ENCODE measurements around the gene TNFRSF12A.
A peak's percentile ranks its signal among the peaks of the same experiment; 100 is the strongest.

Gene TNFRSF12A

DNA sequence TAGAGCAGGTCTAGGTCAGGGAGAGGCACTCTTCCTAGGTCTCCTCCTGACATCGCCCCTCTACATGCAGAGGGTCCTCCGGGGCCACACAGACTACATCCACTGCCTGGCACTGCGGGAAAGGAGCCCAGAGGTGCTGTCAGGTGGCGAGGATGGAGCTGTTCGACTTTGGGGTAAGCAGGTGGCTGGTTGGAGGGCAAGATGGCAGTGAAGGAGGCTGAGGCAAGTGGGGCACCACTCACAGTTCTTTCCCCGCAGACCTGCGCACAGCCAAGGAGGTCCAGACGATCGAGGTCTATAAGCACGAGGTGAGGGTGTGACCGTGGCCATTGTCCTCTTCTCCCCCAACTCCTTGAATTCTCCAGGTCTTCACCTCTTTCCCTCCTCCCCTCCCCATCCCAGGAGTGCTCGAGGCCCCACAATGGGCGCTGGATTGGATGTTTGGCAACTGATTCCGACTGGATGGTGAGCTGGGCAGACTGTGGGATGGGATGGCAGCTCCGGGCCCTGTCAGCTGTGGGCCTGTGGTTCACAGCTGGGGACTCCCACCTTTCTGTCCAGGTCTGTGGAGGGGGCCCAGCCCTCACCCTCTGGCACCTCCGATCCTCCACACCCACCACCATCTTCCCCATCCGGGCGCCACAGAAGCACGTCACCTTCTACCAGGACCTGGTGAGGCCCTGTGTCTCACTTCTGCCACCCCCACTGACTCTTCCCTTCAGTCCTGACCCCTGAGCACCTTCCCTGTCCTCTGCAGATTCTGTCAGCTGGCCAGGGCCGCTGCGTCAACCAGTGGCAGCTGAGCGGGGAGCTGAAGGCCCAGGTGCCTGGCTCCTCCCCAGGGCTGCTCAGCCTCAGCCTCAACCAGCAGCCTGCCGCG is 6.7 kb downstream of the TNFRSF12A start:
- no peaks in the 10 kb centered on the region for H3K9me3 ChIP-seq (ENCODE audit: control insufficient read depth, low read length)
- no peak overlapping the region for H3K4me3 ChIP-seq (ENCODE audit: insufficient read depth, low read depth, low read length)
- no peak overlapping the region for H3K27ac ChIP-seq (ENCODE audit: insufficient read depth, low read depth, low read length, poor library complexity, severe bottlenecking)
- H3K36me3 ChIP-seq (ENCODE audit: control insufficient read depth, insufficient read depth, low read length), result peaks cover 17% of the 10 kb centered on the region
- peaks cover 29% of the 10 kb centered on the region for H3K27me3 ChIP-seq (ENCODE audit: control insufficient read depth, insufficient read depth, low read length, poor library complexity, severe bottlenecking)
- 95 to 97% methylated on average over 24 of the region's 24 CpGs for WGBS, 2 experiments
- H3K4me1 ChIP-seq (ENCODE audit: control insufficient read depth, insufficient read depth, low read length), result peaks cover 17% of the 10 kb centered on the region

- Histone ChIP-seq H3K36me3 (ENCODE audit: control insufficient read depth, insufficient read depth, low read length) (peaks cover 17% of the 10 kb centered on the region), H3K27ac (ENCODE audit: insufficient read depth, low read depth, low read length, poor library complexity, severe bottlenecking) (no peak overlapping the region), H3K9me3 (ENCODE audit: control insufficient read depth, low read length) (no peaks in the 10 kb centered on the region), H3K4me1 (ENCODE audit: control insufficient read depth, insufficient read depth, low read length) (peaks cover 11% of the 10 kb centered on the region), H3K4me3 (ENCODE audit: insufficient read depth, low read depth, low read length) (no peak overlapping the region), H3K27me3 (ENCODE audit: control insufficient read depth, insufficient read depth, low read length, poor library complexity, severe bottlenecking) (peaks cover 35% of the 10 kb centered on the region)
- 87 to 96% methylated on average over 8 of the region's 8 CpGs for WGBS, 2 experiments
Measured at GRCh38 chr16:3027489-3027795, 7.3 kb downstream of the TNFRSF12A start.

DNA sequence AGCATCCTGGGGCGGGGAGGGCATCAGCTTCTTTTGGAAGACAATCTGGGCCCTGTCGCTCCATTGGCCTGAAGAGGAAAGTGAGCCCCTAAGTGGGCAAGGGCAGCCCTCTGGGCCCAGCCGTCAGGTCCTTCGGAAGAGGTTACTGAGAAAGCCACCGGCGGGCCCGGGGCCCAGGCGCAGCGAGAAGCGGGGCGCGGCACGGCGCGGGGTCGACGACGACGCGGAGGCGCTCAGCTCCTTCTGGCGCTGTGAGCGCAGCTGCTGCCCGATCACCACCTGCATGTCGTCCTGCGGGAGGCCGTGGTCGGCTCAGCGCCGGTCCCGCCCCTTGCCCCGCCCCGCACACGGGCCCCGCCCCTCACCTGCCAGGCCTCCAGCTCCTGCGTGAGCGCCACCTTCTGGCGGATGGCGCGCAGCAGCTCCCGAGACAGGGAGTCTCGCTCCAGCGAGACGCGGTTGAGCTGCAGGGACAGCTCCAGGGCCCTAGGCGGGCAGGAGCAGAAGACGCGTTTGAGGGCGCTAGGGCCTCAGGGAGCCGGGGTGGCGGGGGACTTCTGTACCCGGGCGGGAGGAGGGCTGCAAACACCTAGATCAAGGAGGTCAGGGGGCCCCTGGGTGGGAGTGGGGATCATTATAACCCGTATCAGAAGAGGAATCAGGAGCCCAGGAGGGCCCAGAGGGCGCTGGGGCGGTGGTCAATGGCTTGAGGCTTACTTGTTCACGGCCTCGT is 8.0 kb downstream of the TNFRSF12A start:
- WGBS, 2 experiments, result 6% methylated on average over 58 of the region's 58 CpGs
- Histone ChIP-seq H3K27ac (ENCODE audit: insufficient read depth, low read depth, low read length, poor library complexity, severe bottlenecking) (peak overlapping the region; percentile 26), H3K36me3 (ENCODE audit: control insufficient read depth, insufficient read depth, low read length) (peaks cover 17% of the 10 kb centered on the region), H3K27me3 (ENCODE audit: control insufficient read depth, insufficient read depth, low read length, poor library complexity, severe bottlenecking) (peaks cover 39% of the 10 kb centered on the region), H3K9me3 (ENCODE audit: control insufficient read depth, low read length) (no peaks in the 10 kb centered on the region), H3K4me3 (ENCODE audit: insufficient read depth, low read depth, low read length) (peak overlapping the region; percentile 20), H3K4me1 (ENCODE audit: control insufficient read depth, insufficient read depth, low read length) (peaks cover 4% of the 10 kb centered on the region)

DNA sequence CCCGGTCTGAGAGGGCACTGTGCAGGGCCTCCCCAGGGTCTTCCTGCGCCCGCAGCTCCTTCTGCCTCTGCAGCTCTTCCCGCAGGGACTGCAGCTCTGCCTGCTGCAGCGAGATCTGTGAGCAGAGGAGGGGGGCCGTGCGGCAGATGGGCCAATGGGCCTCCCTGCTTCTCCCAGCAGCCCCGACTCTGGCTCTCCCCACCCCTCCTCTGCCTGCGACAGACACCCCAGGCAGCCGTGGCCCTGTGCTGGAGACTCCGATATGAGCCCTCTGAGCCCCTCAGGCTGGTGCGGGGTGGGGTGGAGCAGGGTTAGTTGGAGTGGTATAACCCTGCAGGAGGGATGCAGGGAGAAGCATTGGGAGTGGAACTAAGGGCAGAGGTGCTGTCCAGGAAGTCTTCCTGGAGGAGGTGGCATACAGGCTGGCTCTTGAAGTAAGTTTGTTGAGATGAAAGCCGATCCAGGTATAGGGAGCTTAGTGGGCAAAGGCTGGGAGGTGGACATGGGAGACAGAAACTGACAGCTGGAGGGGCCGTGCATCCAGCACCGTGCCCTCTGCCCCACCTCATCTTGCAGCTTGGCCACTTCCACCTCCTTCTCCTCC is 8.7 kb downstream of the TNFRSF12A start:
- Histone ChIP-seq H3K27ac (ENCODE audit: insufficient read depth, low read depth, low read length, poor library complexity, severe bottlenecking) (no peak overlapping the region), H3K27me3 (ENCODE audit: control insufficient read depth, insufficient read depth, low read length, poor library complexity, severe bottlenecking) (peaks cover 43% of the 10 kb centered on the region), H3K36me3 (ENCODE audit: control insufficient read depth, insufficient read depth, low read length) (peaks cover 17% of the 10 kb centered on the region), H3K4me1 (ENCODE audit: control insufficient read depth, insufficient read depth, low read length) (no peaks in the 10 kb centered on the region), H3K9me3 (ENCODE audit: control insufficient read depth, low read length) (no peaks in the 10 kb centered on the region), H3K4me3 (ENCODE audit: insufficient read depth, low read depth, low read length) (no peak overlapping the region)
- 64 to 68% methylated on average over 15 of the region's 15 CpGs for WGBS, 2 experiments

DNA sequence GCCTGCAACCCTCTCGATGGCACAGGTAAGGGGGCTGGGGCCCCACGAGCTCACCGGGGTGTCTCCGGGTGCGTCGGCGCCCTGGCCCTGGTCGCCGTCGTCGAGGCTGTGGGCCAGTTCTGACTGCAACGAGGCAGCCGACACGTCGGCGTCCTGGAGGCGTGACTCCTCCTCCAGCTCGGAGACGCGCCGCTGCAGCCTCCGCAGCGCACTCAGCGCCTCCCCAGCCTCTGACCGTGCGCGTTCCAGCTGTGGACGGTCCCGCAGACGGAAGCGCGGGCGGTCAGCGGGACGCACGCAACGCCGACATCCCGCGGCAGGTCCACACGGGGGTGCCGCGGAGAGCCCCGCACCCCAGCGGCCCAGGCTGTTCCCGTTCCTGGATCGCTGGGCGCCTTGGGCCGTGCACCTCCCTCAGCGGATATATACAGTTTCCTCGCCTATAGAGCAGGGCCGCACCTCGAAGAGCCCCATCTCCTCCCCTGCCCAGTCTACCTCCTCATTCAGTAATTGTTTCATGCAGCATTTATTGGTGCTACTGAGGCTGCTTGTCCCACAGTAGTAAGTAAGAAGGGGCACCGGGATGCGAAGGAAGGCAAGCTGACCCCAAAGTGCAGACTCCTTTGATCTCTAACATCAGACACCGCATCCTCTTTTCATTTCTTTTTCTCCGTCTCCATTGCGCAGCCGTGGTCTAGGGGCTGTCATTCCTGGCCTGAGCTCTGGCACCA is 9.5 kb downstream of the TNFRSF12A start:
- no peaks in the 10 kb centered on the region for H3K9me3 ChIP-seq (ENCODE audit: control insufficient read depth, low read length)
- H3K36me3 ChIP-seq (ENCODE audit: control insufficient read depth, insufficient read depth, low read length), result peaks cover 17% of the 10 kb centered on the region
- no peak overlapping the region for H3K4me3 ChIP-seq (ENCODE audit: insufficient read depth, low read depth, low read length)
- no peaks in the 10 kb centered on the region for H3K4me1 ChIP-seq (ENCODE audit: control insufficient read depth, insufficient read depth, low read length)
- H3K27ac ChIP-seq (ENCODE audit: insufficient read depth, low read depth, low read length, poor library complexity, severe bottlenecking), result no peak overlapping the region
- 78 to 79% methylated on average over 59 of the region's 59 CpGs for WGBS, 2 experiments
- peaks cover 51% of the 10 kb centered on the region for H3K27me3 ChIP-seq (ENCODE audit: control insufficient read depth, insufficient read depth, low read length, poor library complexity, severe bottlenecking)

DNA sequence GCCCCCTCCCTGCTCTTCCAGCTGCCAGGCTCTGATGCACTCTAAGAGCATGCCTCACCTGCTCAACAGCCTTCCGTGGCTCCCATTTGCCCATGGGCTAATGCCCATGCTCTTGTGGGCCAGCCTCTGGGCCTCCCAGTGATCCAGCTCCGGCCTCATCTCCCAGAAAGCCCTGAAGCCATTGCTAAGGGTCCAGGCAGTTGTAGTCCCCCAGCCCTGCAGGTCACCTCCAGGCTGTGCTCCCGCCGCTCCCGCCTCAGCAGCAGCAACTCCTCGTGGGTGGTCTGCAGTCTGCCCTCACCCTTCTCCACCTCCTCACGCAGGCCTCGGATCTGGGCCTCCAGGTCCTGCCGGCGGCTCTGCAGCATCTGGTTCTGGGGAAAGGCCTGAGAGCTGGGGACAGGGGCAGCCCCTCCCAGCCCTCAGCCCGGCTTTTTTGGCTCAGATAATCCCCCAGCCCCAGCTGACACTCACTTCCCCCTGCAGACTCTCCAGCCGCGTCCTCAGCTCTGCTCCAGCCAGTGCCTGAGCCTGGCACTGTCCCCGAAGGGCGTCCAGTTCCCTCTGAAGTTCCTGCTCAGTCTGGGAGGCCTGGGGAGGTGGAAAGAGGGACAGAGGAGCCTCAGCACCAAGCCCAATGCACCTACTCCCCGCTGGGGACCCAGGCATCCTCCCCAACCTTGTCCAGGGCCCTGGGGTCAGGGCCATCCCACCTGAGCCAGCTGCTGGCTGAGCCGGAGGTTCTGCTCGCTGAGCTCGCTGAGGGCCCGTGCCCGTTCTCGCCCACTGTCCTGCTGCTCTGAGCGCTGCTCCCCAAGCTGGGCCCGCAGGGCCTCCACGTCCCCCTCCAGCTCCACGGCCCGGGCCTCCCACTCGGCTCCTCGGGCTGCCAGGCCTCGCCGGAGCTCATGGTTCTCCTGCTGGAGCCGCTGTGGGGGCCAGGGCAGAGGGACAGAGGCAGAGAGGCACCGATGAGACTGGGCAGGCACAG is 10.3 kb downstream of the TNFRSF12A start:
- Histone ChIP-seq H3K27ac (ENCODE audit: insufficient read depth, low read depth, low read length, poor library complexity, severe bottlenecking) (no peak overlapping the region), H3K27me3 (ENCODE audit: control insufficient read depth, insufficient read depth, low read length, poor library complexity, severe bottlenecking) (peaks cover 59% of the 10 kb centered on the region), H3K9me3 (ENCODE audit: control insufficient read depth, low read length) (no peaks in the 10 kb centered on the region), H3K4me1 (ENCODE audit: control insufficient read depth, insufficient read depth, low read length) (no peaks in the 10 kb centered on the region), H3K36me3 (ENCODE audit: control insufficient read depth, insufficient read depth, low read length) (peaks cover 14% of the 10 kb centered on the region), H3K4me3 (ENCODE audit: insufficient read depth, low read depth, low read length) (no peak overlapping the region)
- WGBS, 2 experiments, result 85 to 87% methylated on average over 33 of the region's 33 CpGs

DNA sequence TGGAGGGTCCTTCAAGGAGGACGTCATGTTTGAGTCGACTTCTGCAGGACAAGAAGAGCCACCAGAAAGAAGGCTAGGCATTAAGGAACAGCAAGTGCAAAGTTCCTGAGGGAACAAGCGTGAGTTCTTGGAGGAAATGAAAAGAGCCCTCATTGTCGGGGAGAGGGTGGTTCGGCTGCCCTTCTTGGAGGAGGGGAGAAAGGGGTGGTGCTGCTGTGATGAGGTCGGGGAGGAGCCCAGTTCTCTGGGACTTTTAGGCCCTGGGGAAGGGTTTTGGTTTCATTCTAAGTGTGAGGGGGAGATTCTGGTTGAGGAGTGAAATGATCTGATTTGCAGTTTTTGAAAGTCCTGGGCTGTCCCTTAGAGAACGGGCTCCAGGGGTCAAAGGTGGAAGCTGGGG is 12.5 kb downstream of the TNFRSF12A start:
- Histone ChIP-seq H3K36me3 (ENCODE audit: control insufficient read depth, insufficient read depth, low read length) (no peaks in the 10 kb centered on the region), H3K4me1 (ENCODE audit: control insufficient read depth, insufficient read depth, low read length) (no peaks in the 10 kb centered on the region), H3K27ac (ENCODE audit: insufficient read depth, low read depth, low read length, poor library complexity, severe bottlenecking) (no peak overlapping the region), H3K9me3 (ENCODE audit: control insufficient read depth, low read length) (no peaks in the 10 kb centered on the region), H3K4me3 (ENCODE audit: insufficient read depth, low read depth, low read length) (no peak overlapping the region), H3K27me3 (ENCODE audit: control insufficient read depth, insufficient read depth, low read length, poor library complexity, severe bottlenecking) (peaks cover 80% of the 10 kb centered on the region)
- 74 to 75% methylated on average over 7 of the region's 7 CpGs for WGBS, 2 experiments

DNA sequence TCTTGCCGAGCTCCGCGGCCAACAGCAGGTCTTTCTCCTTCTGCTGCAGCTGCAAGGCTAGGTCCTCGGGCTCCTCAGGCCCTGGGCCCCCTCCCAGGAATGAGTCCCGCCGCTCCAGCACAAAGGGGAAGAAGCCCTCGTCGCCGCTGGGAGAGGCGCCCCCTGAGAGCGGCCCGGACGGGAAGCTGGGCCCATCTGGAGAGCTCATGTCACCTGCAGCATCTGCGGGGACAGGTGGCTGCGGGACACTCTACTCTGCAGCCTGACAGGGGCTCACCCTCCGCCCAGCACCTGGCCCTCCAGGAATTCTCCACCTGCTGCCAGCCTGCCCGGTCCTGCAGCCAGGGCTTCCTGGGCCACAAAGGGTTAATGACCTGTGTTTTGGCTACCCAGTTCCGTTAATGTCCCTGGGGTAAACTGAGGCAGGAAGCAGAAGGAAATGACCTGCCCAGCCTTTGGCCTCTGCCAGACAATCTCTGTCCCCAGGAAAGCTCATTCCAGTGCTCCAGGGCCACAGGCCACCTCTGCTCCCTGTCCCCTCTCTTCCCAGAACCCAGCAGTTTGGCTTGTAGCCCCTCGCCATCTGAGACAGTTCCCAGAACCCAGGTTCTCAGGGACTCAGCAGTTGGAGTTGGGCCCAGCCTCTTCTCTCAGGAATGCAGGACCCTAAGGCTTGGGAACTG is 15.3 kb downstream of the TNFRSF12A start:
- H3K9me3 ChIP-seq (ENCODE audit: control insufficient read depth, low read length), result no peaks in the 10 kb centered on the region
- WGBS, 2 experiments, result 64 to 65% methylated on average over 19 of the region's 19 CpGs
- no peaks in the 10 kb centered on the region for H3K36me3 ChIP-seq (ENCODE audit: control insufficient read depth, insufficient read depth, low read length)
- H3K4me1 ChIP-seq (ENCODE audit: control insufficient read depth, insufficient read depth, low read length), result no peaks in the 10 kb centered on the region
- H3K4me3 ChIP-seq (ENCODE audit: insufficient read depth, low read depth, low read length), result no peak overlapping the region
- H3K27ac ChIP-seq (ENCODE audit: insufficient read depth, low read depth, low read length, poor library complexity, severe bottlenecking), result no peak overlapping the region
- peaks cover 80% of the 10 kb centered on the region for H3K27me3 ChIP-seq (ENCODE audit: control insufficient read depth, insufficient read depth, low read length, poor library complexity, severe bottlenecking)

Data from ectodermal cell (in vitro differentiated cells).